Measurements from ENCODE around the gene HNMT. TPM values are rescaled to one million over a fixed set of nuclear protein-coding genes. Genes with fewer than 3 reads are reported as not detected.

HNMT gene
- total RNA-seq, 1 donor from 2014 or later = 1.1 TPM

DNA sequence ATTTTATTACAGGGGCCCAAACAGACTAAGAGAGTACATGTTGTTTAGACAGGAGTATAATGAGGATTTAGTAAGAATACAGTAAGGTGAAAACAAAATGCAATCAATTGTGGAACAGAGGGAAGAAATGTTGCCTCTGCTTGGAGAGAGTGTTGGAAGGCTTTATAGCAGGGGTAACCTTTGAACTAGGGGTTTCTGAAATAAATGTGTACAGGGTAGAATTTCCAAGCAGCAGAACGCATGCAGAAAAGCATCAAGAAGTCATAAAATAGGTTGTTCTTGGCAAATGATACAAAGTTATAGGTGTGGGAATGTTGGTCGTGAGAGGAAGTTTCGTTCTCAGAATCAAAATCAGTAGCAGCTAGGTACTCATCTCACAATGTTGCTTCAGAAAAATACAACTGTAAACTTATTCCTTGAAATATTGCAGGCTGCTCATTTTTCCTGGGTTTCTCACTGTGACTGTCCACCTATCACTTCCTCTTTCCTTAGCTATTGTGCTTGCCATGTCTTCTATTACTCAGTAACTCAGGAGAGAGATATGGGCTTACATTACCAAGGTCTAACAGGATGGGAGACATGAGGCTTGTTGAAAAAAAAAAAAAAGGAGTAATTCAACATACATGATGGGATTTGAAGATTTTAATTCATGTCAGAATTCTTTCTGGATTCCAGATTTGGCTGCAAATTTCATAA is 17.1 kb upstream of the HNMT start:
- Histone ChIP-seq H3K4me3 (ENCODE audit: low read depth, low read length) (no peak overlapping the region), H3K27me3 (ENCODE audit: control insufficient read depth, insufficient read depth, low read length) (no peaks in the 10 kb centered on the region), H3K36me3 (ENCODE audit: control insufficient read depth, insufficient read depth, low read length) (no peaks in the 10 kb centered on the region)
- no peak for TF ChIP-seq CTCF (IDR thresholded peaks at IDR 0.05; ENCODE audit: insufficient read depth, low read length, severe bottlenecking)
- no peak for DNase-seq (ENCODE audit: low read depth)
- FAIRE-seq = no peak

- H3K27me3 ChIP-seq (ENCODE audit: control insufficient read depth, insufficient read depth, low read length) = no peaks in the 10 kb centered on the region
- H3K36me3 ChIP-seq (ENCODE audit: control insufficient read depth, insufficient read depth, low read length) = no peaks in the 10 kb centered on the region
- TF ChIP-seq CTCF (IDR thresholded peaks at IDR 0.05; ENCODE audit: insufficient read depth, low read length, severe bottlenecking) = peak; percentile 60
- DNase-seq (ENCODE audit: low read depth) (peak; percentile 65), FAIRE-seq (no peak)
- no peak overlapping the region for H3K4me3 ChIP-seq (ENCODE audit: low read depth, low read length)
Observed at GRCh38 chr2:137947728-137948336, 16.4 kb upstream of the HNMT start.

DNA sequence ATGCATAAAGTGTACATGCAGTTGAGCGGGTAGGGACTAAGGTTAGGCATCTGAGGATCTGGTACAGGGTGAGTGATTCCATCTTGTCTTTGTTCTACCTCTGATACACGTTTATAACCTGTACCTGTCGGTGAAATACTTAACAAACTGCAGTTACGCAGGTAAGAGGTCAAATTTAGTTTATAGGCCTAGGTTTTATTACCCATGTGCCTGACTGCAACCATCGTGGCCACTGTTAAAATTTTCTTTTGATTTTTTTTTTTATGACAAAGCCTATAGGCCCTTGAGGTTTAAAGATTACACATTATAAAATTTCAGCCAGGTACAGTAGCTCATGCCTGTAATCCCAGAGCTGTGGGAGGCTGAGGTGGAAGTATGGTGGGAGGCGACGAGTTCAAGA is 15.4 kb upstream of the HNMT start:
- no peak for FAIRE-seq
- Histone ChIP-seq H3K27me3 (ENCODE audit: control insufficient read depth, insufficient read depth, low read length) (no peaks in the 10 kb centered on the region), H3K36me3 (ENCODE audit: control insufficient read depth, insufficient read depth, low read length) (no peaks in the 10 kb centered on the region), H3K4me3 (ENCODE audit: low read depth, low read length) (no peak overlapping the region)
- DNase-seq (ENCODE audit: low read depth) = no peak
- no peak for TF ChIP-seq CTCF (IDR thresholded peaks at IDR 0.05; ENCODE audit: insufficient read depth, low read length, severe bottlenecking)

DNA sequence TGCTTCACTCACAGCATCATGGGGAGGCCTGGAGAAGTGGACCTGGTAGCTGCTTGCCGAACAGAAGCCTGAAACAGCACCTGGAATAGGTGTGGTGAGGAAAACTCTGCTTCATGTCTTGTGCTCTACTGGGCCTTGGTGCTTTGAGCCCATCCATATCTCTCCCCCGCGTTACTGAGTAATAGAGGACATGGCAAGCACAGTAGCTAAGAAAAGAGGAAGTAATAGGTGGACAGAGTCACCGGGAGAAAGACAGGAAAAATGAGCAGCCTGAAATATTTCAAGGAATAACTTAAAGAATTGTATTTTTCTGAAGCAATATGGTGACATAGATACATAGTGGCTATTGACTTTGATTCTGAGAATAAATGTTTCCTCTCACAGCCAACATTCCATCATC is 14.0 kb upstream of the HNMT start:
- Histone ChIP-seq H3K4me3 (ENCODE audit: low read depth, low read length) (no peak overlapping the region), H3K36me3 (ENCODE audit: control insufficient read depth, insufficient read depth, low read length) (no peaks in the 10 kb centered on the region), H3K27me3 (ENCODE audit: control insufficient read depth, insufficient read depth, low read length) (no peaks in the 10 kb centered on the region)
- no peak for DNase-seq (ENCODE audit: low read depth)
- FAIRE-seq = no peak
- no peak for TF ChIP-seq CTCF (IDR thresholded peaks at IDR 0.05; ENCODE audit: insufficient read depth, low read length, severe bottlenecking)

GRCh38 chr2:137951586-137951985 is 12.7 kb upstream of the HNMT start:
- Histone ChIP-seq H3K27me3 (ENCODE audit: control insufficient read depth, insufficient read depth, low read length) (no peaks in the 10 kb centered on the region), H3K36me3 (ENCODE audit: control insufficient read depth, insufficient read depth, low read length) (no peaks in the 10 kb centered on the region), H3K4me3 (ENCODE audit: low read depth, low read length) (no peak overlapping the region)
- no peak for TF ChIP-seq CTCF (IDR thresholded peaks at IDR 0.05; ENCODE audit: insufficient read depth, low read length, severe bottlenecking)
- DNase-seq (ENCODE audit: low read depth) = peak; percentile 56
- no peak for FAIRE-seq

Data from bronchial epithelial cell (primary cell).